HEK293 (cell line): Measurements from ENCODE around the gene SYNDIG1L.

ENCODE experiments used
- CTCF ChIP-seq: fragments of 450-650 bp; formaldehyde crosslinking; IDR thresholded peaks from 2 replicates; pipeline ENCODE4 v1.5.1; 2016; ENCODE audit warnings: missing biosample characterization, missing genetic modification characterization
- KLF16 ChIP-seq: fragments of 450-650 bp; formaldehyde crosslinking; IDR thresholded peaks from 2 replicates; pipeline ENCODE4 v1.5.1; 2017; ENCODE audit warnings: missing biosample characterization, missing genetic modification characterization
- PBX3 ChIP-seq: sonication (generic); formaldehyde crosslinking; IDR thresholded peaks from 2 replicates; pipeline ENCODE4 v1.8.1; 2022; ENCODE audit warnings: mild to moderate bottlenecking, moderate library complexity, missing genetic modification reagents
- REST ChIP-seq: fragments of 450-650 bp; formaldehyde crosslinking; IDR thresholded peaks from 2 replicates; pipeline ENCODE4 v1.5.1; 2016; ENCODE audit warnings: missing biosample characterization, missing genetic modification characterization
- ZNF785 ChIP-seq: fragments of 450-650 bp; formaldehyde crosslinking; IDR thresholded peaks from 2 replicates; pipeline ENCODE4 v1.5.1; 2016; ENCODE audit warnings: missing biosample characterization, missing genetic modification characterization
- ZSCAN23 ChIP-seq: fragments of 450-650 bp; formaldehyde crosslinking; IDR thresholded peaks from 2 replicates; pipeline ENCODE4 v1.5.1; 2016; ENCODE audit warnings: missing biosample characterization, missing genetic modification characterization

- no peak for TF ChIP-seq CTCF (tag by site-specific recombination)
- no peak for TF ChIP-seq KLF16 (tag by site-specific recombination)
- no peak for TF ChIP-seq ZSCAN23 (tag by site-specific recombination)
- TF ChIP-seq PBX3 (CRISPR knock-in tag), result no peak
- TF ChIP-seq REST (tag by site-specific recombination), result no peak
- TF ChIP-seq ZNF785 (tag by site-specific recombination), result no peak
Observed at GRCh38 chr14:74400031-74400685, 25.9 kb downstream of the SYNDIG1L start.
